Hematopoietic multipotent progenitor cell treated with erythropoietin and hydrocortisone succinate and interleukin-3 and kit ligand, for 6 days (in vitro differentiated cells): ENCODE measurements around the gene MYH15.

Experiments
- DNase-seq: peaks from one replicate; pipeline ENCODE4 v3.0.0-alpha.2; 2015

The MYH15 gene

DNA sequence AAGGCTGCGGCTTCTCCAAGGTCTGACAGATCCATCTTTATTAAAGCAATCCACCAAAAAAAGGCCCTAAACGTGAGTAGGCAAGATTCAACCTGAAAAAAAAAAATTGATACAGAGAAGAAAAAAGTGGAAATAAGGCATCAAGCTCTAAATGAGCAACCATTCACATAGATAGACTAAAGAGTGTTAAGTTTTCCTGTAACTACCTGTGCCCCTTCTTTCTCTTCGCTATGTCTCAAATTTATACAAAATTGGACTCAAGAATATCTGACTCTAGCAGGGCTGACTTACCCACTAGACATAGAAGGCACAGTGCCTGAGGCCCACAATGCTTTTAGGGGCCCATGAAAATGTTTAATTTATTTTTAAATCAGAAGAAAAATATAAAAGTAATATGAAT is at the start of gene MYH15:
Gene MYH15 (minus strand): TSS at position 101 of the 400 bp plus-strand sequence. CDS start 66 bp downstream, at position 35.
- no peak for DNase-seq

GRCh38 chr3:108555966-108556581 is 45.7 kb upstream of the MYH15 start:
- DNase-seq = no peak

DNA sequence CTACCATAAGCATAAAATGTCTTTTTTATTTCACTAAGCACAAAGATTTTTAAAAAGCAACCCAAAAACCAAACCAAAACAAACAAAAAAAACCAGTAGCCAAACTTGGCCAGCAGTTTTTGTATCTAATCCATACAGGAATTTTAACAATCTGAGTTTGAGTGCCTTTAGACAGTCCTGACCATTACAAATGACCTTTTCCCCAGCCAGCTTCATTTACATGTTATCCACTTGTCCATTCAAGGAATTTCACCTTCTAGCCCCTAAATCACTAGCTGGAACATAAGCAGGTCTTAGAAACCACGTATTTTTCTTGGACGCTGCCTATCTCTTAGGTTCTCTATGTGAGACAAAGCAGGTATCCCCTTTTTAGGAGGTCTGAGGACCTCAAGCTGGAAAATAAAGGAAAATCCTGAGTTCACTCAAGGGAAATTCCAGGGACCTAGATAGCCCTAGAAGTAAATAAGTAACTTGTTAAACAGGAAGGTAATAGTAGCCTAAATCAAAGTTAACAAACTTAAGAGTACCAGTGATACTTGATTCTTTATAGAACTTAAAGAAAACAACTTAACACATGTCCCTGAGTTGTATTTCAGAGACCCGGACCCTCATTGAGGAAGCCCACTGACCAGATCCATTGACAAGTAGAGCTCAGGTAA is 44.6 kb upstream of the MYH15 start:
- no peak for DNase-seq

DNA sequence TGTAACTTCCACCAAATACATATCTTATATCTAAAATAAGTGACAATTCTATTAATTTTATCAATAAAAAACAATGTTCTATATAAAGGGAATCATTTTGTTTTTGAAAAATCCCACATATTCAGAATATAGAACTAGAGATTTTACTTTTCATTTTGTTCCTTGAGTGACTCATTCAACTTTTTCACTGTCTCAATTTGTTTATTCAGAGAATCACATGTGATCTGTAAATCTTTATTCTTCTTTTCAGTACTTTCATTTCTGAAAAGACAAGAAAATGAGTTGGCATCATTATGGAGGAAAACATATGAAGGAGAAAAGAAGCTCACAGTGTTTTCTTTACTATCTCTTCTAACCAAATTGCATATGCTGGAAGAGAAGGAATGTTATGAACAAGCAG is 43.8 kb upstream of the MYH15 start:
- DNase-seq = no peak

DNA sequence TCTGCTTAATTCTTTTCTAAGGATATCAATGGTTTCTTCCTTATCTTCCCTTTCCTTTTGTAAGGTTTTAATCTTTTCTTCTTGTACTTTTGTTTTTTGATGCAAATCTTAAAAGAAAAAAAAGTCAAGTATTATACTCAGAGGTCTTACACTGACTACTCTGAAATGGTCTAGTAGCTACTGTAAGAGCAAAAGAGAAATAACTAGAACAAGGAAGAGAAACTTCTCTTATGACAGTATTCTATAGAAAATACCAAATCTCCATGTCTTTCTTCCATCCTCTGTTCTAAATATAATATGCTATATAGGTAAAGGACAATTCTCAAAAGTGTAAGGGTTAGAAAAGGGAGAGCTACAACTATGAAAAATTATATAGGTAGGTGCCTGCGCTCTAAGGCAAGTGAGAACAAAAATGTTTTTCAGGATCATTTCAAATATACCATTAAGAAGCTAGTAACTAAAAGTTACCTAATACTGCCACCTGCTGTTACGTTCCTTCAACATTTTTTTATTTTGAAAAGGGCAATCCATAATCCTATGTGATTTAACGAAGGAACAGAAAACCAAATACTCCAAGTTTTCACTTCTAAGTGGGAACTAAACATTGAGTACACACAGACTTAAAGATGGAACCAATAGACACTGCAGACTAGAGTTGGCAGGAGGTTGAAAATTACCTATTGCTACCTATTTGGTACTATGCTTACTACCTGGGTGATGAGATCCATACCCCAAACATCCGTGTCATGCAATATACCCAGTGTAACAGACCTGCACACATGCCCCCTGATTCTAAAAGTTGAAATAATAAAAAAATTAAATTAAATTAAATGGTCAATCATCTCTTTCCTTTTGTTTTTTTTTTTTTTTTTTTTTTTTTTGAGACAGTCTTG is 42.1 kb upstream of the MYH15 start:
- DNase-seq = peak; percentile 85

GRCh38 chr3:108548886-108549285 is 38.5 kb upstream of the MYH15 start:
- no peak for DNase-seq

- DNase-seq = no peak
Measured at GRCh38 chr3:108548304-108548703, 37.9 kb upstream of the MYH15 start.

- no peak for DNase-seq
Measured at GRCh38 chr3:108546692-108547091, 36.3 kb upstream of the MYH15 start.

DNA sequence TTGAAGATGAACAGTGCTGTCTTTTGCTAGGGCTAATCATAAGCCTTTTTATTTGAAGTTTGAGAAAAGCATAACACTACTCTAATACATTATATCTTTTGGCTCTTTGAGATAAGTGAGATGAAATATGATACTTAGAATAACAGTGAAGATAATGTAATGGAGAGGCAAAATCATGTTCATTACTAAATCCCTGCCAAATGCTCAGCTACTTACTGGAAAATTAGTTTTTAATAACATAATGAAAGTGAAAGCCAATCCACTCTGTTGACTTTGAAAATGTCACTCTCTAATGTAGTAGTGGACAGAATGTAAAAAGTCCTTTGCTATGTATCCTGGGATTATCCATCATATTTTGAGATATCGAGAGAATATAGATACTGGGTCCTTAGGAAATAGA is 35.9 kb upstream of the MYH15 start:
- DNase-seq = no peak

GRCh38 chr3:108538083-108538482 is 27.7 kb upstream of the MYH15 start:
- DNase-seq = no peak

GRCh38 chr3:108528459-108529252 is 18.3 kb upstream of the MYH15 start:
- peak; percentile 44 for DNase-seq

DNA sequence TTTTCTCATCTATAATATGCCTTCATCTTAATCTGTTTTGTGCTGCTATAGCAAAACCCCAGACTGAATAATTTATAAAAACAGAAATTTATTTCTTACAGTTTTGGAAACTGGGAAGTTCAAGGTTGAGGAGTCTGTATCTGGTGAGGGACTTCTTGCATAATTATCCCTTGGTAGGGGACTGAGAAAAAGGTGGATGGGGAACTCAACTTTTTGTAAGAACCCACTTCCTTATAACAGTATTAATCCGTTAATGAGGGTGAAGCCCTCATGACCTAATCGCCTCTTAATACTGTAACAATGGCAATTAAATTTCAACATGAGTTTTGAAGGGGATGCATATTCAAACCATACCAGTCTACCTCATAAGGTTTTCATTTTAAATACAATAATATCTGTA is 17.4 kb upstream of the MYH15 start:
- no peak for DNase-seq

GRCh38 chr3:108527109-108527508 is 16.7 kb upstream of the MYH15 start:
- no peak for DNase-seq

- DNase-seq = no peak
Measured at GRCh38 chr3:108525971-108526370, 15.6 kb upstream of the MYH15 start.

DNA sequence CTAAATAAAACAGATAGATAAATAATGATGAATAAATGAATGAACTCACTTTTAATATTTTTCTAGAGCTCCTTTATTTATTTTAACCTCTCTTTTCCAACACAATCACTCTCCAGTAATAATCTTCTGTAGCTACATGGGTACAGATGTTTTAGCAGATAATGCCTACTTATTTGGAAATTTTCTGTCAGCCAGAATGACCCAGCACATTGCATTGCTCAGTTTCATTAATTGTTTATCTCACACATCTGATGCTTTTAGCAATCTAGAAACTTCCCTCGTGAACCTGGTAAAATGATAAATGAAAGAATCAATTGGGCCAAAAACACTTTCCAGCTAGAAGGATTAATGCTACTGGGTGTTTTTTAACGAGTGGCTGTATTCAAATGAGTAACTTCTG is 14.9 kb upstream of the MYH15 start:
- peak; percentile 51 for DNase-seq

- no peak for DNase-seq
Measured at GRCh38 chr3:108524537-108524936, 14.1 kb upstream of the MYH15 start.

DNA sequence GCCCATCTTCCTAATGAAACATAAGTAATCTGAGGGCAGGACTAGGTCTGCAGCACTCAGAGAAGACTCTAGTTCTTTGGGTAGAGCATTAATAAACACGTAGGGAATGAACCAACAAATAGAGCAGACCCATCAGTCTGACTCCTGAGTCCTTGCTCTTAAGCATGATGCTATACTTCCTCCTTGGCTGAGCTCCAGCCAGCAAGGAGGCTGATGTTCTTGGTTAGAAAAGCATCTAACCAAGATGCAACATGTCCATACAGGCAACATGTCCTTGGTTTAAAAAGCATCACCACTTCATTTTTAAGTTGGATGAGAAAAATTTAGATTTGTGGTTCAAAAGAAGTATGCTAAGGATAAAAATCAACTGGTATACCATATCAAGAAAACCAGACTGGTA is 8.5 kb upstream of the MYH15 start:
- DNase-seq = no peak

GRCh38 chr3:108516881-108517280 is 6.5 kb upstream of the MYH15 start:
- DNase-seq = no peak

GRCh38 chr3:108513961-108514360 is 3.6 kb upstream of the MYH15 start:
- no peak for DNase-seq

GRCh38 chr3:108512671-108513070 is 2.3 kb upstream of the MYH15 start:
- no peak for DNase-seq

DNA sequence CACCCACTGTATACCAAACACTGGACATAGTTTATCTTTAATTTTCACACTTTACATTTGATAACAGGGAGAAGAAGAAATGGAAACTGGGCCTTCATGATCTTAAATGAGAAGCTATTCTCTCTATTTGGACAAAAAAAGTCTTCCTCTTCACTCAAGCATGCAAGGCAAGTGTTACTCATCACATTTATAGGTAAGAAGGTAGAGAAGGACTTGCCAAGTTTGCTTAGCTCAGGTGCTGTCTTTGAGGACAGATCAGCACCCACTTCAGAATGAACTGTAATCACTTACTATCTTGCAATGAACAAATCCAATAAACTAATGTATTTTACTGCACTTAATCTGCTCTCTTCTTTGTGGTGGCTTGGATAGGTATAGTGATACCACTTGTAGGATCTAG is 1.1 kb upstream of the MYH15 start:
- no peak for DNase-seq

- DNase-seq = no peak
Measured at GRCh38 chr3:108511055-108511454, 659 bp upstream of the MYH15 start.

GRCh38 chr3:108509871-108510270 is 525 bp downstream of the MYH15 start:
- DNase-seq = peak; percentile 26
